ENCODE results near the gene DHX30.
"Not testable (repeated sequence)": the region's sequence is repeated elsewhere in the genome, so short reads cannot be mapped to it uniquely, and the experiment has no call there.

The DHX30 gene, protein sequence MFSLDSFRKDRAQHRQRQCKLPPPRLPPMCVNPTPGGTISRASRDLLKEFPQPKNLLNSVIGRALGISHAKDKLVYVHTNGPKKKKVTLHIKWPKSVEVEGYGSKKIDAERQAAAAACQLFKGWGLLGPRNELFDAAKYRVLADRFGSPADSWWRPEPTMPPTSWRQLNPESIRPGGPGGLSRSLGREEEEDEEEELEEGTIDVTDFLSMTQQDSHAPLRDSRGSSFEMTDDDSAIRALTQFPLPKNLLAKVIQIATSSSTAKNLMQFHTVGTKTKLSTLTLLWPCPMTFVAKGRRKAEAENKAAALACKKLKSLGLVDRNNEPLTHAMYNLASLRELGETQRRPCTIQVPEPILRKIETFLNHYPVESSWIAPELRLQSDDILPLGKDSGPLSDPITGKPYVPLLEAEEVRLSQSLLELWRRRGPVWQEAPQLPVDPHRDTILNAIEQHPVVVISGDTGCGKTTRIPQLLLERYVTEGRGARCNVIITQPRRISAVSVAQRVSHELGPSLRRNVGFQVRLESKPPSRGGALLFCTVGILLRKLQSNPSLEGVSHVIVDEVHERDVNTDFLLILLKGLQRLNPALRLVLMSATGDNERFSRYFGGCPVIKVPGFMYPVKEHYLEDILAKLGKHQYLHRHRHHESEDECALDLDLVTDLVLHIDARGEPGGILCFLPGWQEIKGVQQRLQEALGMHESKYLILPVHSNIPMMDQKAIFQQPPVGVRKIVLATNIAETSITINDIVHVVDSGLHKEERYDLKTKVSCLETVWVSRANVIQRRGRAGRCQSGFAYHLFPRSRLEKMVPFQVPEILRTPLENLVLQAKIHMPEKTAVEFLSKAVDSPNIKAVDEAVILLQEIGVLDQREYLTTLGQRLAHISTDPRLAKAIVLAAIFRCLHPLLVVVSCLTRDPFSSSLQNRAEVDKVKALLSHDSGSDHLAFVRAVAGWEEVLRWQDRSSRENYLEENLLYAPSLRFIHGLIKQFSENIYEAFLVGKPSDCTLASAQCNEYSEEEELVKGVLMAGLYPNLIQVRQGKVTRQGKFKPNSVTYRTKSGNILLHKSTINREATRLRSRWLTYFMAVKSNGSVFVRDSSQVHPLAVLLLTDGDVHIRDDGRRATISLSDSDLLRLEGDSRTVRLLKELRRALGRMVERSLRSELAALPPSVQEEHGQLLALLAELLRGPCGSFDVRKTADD

DNA sequence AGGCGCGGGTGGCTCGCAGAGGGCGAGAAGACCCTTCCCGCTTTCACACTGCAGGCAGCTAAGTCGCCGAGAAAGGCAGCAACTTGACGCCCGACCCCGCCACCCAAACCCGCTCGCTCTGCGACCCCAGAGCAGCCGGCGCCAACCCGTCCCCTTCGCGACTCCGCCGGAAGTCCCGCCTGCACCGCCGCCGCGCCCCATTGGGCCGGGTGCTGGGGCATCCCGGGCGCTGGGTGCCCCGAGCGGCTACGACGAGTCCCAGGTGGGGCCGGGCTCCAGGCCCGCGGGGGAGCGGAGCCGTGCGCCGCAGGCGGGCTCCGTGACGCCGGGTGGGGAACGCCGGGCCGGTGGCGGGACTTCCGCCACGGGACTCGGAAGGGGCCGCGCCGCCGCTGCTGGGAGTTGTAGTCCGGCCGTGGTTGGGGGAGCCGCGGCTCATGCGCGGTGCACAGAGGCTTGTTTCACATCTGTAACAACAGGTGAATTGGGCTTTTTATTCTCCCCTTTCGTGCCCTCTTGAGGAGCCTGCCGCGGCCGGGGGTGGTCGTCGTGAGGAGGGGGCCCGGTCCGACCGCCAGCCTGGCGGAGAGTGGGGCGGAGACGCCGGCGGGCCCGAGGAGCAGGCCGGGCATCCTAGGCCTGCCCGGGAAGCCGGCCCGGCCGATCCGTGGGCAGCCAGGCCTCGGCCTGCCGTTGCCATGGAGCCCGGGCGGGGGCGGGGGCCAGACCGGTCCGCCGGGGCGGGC lies at the start of gene DHX30:
Gene DHX30, plus strand, starts transcription at position 405 of the 746 bp plus-strand sequence. CDS start 7,546 bp downstream, outside the sequence.
- in situ Hi-C loops (cut with MboI; ENCODE audit: low sequenced_read_pairs): no loop called here

DNA sequence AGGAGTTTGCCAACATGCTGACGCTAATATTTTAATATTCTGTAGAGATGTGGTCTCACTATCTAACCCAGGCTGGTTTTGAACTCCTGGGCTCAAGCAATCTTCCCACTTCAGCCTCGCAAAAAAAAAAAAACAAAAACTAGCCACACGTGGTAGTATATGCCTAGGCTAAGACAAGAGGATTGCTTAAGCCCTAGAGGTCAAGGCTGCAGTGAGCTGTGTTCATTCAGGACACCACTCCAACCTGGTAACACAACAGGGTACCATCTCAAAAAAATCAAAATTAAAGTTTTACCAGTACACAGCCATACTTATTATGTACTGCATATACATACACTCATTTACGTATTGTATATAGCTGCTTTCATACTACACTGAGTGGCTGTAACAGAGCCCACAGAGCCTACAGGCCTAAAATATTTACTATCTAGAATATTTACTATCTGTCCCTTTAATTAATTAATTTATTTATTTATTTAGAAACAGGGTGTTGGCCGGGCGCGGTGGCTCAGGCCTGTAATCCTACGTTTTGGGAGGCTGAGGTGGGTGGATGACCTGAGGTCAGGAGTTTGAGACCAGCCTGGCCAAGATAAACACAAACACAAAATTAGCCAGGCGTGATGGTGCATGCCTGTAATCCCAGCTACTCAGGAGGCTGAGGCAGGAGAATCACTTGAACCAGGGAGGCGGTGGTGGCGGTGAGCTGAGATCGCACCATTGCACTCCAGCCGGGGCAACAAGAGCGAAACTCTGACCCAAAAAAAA lies 44.5 kb upstream of the DHX30 start:
- in situ Hi-C loops (cut with MboI; ENCODE audit: low sequenced_read_pairs): no loop called here

DNA sequence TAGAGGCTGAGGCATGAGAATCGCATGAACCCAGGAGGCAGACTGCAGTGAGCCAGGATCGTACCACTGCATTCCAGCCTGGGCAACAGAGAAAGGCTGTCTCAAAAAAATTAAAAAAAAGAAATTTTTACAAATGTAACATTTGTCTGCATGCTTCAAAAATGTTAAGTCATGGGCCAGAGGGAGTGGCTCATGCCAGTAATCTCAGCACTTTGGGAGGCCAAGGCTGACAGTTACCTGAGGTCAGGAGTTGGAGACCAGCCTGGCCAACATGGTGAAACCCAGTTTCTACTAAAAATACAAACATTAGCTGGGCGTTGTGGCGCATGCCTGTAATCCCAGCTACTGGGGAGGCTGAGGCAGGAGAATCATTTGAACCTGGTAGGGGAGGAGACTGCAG lies 42.7 kb upstream of the DHX30 start:
- in situ Hi-C loops (cut with MboI; ENCODE audit: low sequenced_read_pairs): not testable (repeated sequence)

DNA sequence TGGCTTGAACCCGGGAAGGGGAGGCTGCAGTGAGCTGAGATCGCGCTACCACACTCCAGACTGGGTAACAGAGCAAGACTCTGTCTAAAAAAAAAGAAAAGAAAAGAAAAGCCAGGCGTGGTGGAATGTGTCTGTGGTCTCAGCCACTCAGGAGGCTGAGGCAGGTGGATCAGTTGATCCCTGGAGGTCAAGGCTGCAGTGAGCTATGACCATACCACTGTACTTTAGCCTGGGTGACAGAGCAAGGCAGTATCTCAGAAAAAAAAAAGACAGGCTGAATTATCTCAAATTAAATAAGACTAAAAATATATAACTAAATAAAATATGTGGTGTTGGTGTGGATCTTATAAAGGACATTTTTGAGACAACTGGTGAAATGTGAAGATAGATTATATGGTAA lies 41.9 kb upstream of the DHX30 start:
- in situ Hi-C loops (cut with MboI; ENCODE audit: low sequenced_read_pairs): no loop called here

DNA sequence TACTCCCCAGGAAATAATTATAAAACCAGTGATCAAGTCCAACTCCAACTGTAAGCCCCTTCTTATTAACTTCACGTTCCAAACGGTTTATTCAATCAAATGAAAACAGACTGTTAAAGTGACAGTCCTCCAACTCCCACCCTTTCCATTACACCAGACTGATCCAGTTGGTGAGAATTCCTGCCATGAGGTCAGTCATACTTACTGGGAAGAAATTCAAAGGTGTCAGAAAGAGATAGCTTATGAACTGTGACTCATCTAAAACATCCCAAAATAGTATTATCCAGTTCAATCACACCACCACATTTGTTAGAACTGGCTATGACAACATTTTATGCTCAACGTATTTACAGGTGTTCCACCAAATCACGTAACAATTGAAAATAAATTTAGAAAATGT lies 40.7 kb upstream of the DHX30 start:
- in situ Hi-C loops (cut with MboI; ENCODE audit: low sequenced_read_pairs): no loop called here

DNA sequence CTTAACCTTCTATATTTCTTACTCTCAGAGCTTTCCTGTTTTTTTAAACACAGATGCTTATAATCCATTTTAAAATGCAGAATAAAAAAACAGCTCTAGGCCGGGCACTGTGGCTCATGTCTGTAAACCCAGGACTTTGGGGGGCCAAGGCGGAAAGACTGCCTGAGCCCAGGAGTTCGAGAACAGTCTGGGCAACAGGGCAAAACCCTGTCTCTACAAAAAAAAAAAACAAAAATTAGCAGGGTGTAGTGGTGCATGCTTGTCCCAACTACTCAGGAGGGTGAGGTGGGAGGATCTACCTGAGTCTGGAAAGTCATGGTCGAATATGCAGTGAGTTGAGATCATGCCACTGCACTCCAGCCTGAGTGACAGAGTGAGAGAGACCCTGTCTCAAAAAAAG lies 36.8 kb upstream of the DHX30 start:
- in situ Hi-C loops (cut with MboI; ENCODE audit: low sequenced_read_pairs): no loop called here

DNA sequence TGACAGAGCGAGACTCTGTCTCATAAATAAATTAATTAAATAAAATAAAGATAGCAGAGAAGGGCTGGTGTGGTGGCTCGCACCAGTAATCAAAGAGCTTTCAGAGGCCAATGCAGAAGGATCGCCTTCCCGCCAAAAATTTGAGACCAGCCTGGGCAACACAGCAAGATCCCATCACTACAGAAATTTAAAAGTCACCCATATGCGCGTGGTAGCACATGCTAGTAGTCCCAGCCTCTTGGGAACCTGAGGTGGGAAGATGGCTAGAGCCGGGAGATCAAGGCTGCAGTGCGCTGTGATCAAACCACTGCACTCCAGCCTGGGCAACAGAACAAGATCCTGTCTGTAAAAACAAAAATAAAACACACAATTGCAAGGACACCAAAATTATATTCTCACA lies 30.9 kb upstream of the DHX30 start:
- in situ Hi-C loops (cut with MboI; ENCODE audit: low sequenced_read_pairs): no loop called here

DNA sequence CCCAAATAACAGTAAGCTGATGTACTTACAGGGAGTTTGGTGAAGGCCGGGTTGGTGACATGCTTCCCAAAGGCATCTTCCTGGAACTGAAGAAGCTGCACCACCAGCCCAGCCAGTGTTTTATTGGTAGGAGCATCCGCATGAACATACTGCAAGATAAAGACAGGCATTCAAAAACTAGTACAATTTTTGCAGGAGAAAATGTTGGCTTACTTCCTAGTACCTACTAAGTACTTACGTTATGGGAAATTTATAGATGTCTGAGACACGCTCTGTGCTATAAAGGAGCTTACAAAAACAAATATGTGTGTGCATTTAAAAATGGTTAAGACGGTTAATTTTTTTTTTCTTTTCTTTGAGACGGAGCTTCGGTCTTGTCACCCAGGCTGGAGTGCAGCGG lies 30.1 kb upstream of the DHX30 start:
- in situ Hi-C loops (cut with MboI; ENCODE audit: low sequenced_read_pairs): no loop called here

DNA sequence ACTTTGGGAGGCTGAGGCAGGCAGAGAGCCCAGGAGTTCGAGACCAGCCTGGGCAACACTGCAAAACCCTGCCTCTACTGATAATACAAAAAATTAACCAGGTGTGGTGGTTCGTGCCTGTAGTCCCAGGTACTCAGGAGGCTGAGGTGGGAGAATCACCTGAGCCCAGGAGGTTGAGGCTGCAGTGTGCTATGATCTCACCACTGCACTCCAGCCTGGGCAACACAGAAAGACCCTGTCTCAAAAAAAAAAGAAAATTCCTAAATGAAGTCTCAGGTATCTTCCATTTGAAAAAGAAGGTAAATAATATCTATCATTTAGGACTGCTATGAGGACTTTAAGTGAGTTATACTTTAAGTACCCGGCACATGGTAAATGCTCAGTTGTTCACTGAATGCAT lies 24.2 kb upstream of the DHX30 start:
- in situ Hi-C loops (cut with MboI; ENCODE audit: low sequenced_read_pairs): no loop called here

DNA sequence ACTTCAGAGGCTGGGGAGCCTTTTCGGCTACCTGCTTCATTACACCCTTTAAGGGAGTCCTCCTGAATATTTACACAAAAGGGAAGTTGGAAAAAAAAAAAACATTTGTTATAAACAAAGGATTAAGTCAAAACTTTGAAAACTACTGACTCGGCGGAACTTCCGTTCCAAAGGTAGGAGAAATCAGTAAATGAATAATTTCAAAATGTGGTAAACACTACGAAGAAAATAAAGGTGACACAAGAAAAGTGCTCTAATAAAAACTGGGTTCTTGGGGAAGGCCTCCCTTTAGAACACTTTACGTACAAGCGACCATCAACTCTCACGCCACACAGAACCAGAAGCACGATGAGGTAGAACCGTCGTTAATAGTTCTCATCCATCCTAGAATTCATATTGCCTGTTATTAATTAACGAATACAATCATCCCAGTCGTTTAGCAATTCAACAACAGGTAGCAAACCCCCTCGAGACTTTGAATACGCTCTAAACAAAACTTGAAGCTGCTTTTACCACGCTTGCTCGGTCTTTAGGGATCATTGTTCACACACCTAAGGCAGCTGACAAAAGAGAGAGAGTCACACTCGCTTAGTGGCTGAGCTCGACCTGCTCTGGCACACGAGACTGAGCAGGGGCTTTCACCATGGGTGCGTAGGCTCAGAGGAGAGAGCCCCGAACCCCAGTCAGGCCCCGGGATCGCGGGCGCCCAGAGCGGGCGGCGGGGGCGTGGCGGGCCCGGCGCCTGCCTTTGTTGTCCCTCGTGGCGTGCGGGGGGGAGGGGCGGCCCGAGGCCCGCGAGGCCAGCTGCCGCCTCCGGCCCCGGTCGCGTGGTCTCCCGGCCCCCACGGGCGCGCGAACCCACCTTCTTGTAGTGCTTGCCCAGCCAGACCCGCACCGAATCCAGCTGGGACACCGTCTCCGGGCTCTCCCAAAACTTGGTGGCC lies 21.9 kb upstream of the DHX30 start:
- in situ Hi-C loops (cut with MboI; ENCODE audit: low sequenced_read_pairs): loop anchor here (10.0 kb wide), 1 partner anchor 266 kb away; the partner anchor contains the start of gene ELP6

DNA sequence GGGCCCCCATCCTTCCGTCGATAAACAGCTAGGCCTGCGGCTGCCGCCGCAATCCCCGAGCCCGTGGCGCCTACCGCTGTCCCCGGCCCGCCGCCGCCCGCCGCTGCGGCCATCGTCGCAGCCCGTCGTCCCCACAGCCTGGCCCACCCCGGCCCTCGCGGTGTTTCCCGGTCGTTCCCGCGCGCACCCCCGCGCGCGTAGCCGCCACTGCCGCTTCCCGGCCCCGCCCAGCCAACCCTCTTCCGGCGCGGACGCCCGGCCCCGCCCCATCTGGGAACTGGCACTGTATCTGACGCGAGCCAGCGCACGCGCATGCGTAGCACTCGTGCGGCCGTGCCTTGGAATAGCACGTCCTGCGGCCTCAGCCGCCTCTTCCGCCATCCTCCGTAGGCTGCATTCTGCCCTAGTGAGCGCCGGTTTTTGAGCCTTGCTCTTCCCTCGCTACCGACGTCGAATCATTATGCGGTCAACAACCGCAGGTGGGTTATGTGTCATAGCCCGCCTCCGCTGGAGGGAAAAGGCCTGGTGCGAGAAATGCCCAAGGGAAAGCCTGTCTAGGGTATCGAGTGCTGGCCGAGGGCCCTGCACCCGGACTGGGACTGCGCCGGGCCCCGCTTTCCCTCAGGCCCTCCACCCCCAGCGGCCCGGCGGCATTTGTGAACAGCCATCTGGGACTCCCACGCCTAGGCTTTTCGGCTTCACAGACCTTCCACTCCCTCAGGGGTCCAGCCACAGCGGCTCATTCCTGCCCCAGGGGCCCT lies 21.1 kb upstream of the DHX30 start, which contains the start of gene SMARCC1:
Gene SMARCC1, minus strand, starts transcription at position 209 of the 761 bp plus-strand sequence. Its CDS starts 96 bp downstream, at position 113.
- in situ Hi-C loops (cut with MboI; ENCODE audit: low sequenced_read_pairs): loop anchor here (10.0 kb wide), 1 partner anchor 267 kb away; the partner anchor contains the start of gene ELP6

DNA sequence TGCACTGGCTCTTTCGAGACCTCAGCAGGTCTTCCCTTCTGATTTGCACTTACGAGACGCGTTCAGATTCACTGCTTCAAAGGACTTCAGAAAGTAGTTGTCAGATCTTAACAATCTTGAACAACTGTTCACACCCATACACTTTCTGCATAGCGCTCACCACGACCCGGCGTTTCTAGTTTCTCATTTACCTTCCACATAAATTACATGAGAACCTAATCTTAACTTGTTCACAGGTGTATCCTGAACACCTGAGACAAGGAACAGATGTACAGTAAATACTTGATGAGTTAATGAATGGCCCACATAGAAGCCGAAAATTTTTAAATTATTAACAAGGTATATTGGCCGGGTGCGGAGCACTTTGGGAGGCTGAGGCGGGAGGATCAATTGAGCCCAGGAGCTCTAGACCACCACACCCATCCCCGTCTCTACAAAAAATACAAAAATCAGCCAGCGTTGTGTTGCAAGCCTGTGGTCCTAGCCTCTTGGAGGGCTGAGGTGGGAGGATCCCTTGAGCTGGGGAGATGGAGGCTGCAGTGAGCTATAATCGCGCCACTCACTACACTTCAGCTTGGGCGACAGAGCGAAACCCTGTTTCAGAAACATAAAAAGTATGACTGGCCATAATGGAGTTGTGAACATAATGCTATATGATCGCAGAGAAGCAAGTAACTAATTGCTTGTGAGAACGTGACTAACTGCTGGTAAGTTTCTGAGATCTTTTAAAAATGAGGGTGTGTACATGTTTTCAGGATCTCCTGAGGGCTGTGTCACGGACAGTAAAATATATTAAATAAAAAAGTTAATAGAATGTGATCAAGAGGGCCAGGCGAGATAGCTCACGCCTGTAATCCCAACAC lies 20.3 kb upstream of the DHX30 start:
- in situ Hi-C loops (cut with MboI; ENCODE audit: low sequenced_read_pairs): loop anchor here (10.0 kb wide), 1 partner anchor 268 kb away; the partner anchor contains the start of gene ELP6

DNA sequence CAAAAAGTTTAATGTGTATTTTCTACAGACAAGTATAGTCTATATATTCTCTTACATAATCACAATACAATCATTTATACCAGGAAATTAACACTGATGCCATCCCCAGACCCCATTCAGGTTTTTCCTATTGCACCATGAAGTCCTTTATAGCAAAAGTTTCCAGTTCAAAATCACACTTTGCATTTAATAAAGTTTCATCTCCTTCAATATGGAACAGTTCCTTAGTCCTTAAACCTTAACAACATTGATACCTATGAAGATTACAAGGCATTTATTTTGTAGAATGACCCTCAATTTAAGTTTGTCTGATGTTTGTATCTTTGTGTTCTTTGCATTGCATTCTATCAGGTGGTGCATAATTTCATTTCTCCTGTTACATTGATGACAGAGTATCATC lies 19.3 kb upstream of the DHX30 start:
- in situ Hi-C loops (cut with MboI; ENCODE audit: low sequenced_read_pairs): loop anchor here (10.0 kb wide), 1 partner anchor 269 kb away; the partner anchor contains the start of gene ELP6

DNA sequence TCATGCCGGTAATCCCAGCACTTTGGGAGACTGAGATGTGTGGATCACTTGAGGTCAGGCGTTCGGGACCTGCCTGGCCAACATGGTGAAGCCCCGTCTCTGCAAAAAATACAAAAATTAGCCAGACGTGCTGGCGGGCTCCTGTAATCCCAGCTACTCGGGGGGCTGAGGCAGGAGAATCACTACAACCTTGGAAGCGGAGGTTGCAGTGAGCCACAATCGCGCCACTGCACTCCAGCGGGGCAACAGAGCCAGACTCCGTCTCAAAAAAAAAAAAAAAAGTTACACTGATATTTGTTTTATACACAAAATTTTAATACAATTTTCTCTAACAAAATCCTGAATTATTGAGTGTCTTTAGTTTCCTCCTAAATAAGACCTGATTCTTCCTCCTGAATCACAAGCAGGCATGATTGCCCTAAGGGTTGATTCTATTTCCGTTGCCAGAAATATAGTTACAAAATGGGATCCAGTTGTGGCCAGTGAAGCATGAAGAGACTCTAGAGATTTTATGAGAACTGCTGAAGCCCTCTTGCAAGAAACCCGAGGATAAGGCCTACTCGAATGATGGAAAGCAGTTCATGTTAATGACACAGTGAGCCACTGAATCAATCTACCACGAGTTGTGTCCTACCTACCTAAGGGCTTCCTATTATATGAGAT lies 11.6 kb upstream of the DHX30 start:
- in situ Hi-C loops (cut with MboI; ENCODE audit: low sequenced_read_pairs): no loop called here

DNA sequence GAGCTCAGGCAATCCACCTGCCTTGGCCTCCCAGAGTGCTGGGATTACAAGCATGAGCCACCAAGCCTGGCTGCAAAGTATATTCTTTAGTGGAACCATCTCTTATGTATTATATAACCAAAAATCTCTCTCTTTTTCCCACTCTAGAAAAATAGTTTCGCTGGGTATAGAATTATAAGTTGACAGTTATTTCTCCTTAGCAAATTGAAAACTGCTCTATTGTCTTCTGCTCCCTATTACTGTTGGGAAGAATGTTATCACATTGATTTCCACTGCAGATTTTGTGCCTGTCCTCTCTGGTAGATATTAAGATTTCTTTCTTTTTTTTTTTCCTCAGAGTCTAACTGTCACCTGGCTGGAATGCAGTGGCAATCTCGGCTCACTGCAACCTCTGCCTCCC lies 10.2 kb upstream of the DHX30 start:
- in situ Hi-C loops (cut with MboI; ENCODE audit: low sequenced_read_pairs): no loop called here

DNA sequence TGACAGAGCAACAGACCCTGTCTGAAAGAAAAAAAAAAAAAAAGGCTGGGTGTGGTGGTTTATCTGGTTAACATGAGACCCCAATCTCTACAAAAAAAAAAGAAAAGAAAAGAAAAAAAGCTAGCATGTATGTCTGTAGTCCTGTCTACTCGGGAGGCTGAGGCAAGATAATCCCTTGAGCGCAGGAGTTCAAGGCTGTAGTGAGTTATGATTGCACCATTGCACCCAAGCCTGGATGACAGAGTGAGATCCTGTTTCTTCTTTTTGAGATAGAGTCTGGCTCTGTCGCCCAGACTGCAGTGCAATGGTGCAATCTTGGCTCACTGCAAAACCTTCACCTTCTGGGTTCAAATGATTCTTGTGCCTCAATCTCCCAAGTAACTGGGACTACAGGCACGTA lies 8.4 kb upstream of the DHX30 start:
- in situ Hi-C loops (cut with MboI; ENCODE audit: low sequenced_read_pairs): no loop called here

Measured in HL-60/S4 treated with retinoic acid at 250 ng/mL for 4 days and 3 days (cell line).